ENCODE data around the gene HVCN1. TPM values are rescaled to one million over a fixed set of nuclear protein-coding genes. Genes with fewer than 3 reads are reported as not detected.

Gene HVCN1
- total and polyA plus RNA-seq, 2 of the 8 experiments (the other 6 are each of a cell fraction or from before 2014, with no cell fraction given): 5.8 to 11.2 TPM

DNA sequence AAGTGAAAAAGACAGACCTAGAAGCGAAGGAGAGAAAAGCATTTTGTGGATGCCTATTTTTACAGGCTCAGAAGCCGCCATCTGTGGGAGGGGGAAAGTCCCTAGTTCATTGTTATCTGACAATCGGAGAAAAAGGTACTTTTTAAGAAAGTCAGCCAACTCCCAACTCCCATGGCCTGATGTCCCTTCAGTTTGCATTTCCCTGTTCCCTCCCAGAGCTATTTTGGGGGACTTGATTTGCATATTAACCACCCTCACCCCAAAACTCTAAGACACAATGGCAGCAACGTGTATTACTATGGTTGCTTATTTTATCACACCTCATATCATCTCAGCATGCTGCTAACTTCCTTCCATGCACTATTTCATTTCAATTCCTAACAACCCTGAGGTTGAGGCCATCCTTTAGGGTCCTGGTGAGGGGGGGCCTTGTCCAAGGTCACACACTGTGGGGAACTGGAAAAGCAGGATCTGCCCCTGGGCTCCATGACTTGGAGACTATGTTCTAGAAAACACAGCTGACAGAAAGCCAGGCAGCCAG, 18.7 kb downstream of the HVCN1 start:
- no peak overlapping the region for H2BK120ac ChIP-seq (replicated peaks; ENCODE audit: low read depth, low read length)
- FAIRE-seq: no peak

More for the DNA sequence above, 18.7 kb downstream of the HVCN1 start:
- POLR2A ChIA-PET (ENCODE audit: partially characterized antibody): no interaction called here
- Histone ChIP-seq H4K5ac (ENCODE audit: insufficient read length, low read depth, low read length) (no peak overlapping the region), H3K36me3 (ENCODE audit: control insufficient read depth in 2 of 4, insufficient read depth in 4 of 4, low read length in 3 of 4) (no peaks in the 10 kb centered on the region), H3K27ac (ENCODE audit: low read depth, low read length) (no peak overlapping the region), H3K79me1 (ENCODE audit: low read depth, low read length) (no peaks in the 10 kb centered on the region), H3K14ac (ENCODE audit: insufficient read length) (no peak overlapping the region), H2BK5ac (ENCODE audit: low read depth, low read length) (no peak overlapping the region), H2BK15ac (ENCODE audit: low read length) (no peak overlapping the region), H4K8ac (ENCODE audit: extremely low read depth, insufficient read depth, low read length) (no peak overlapping the region), H2BK20ac (ENCODE audit: low read length) (no peak overlapping the region), H2AFZ (ENCODE audit: low read length) (no peak overlapping the region), H3K9me3 (ENCODE audit: insufficient read depth in 2 of 2, low read depth in 1 of 2, low read length in 1 of 2) (no peaks in the 10 kb centered on the region), H3K56ac (replicated peaks; ENCODE audit: insufficient read length, low read depth, low read length) (no peak overlapping the region), H2AK5ac (ENCODE audit: low read depth, low read length) (no peak overlapping the region), H3K4me1 (replicated peaks in 1 of 4; ENCODE audit: control insufficient read depth in 3 of 4, insufficient read depth in 4 of 4, low read length in 3 of 4) (peaks cover 0 to 2% (median under 1%) of the 10 kb centered on the region in 4 experiments; a peak in 2 of 7 replicates), H3K27me3 (replicated peaks in 1 of 4; ENCODE audit: control insufficient read depth in 3 of 4, extremely low read depth in 1 of 4, insufficient read depth in 3 of 4, low read length in 3 of 4) (no peaks in the 10 kb centered on the region), H4K20me1 (replicated peaks in 1 of 2; ENCODE audit: control insufficient read depth in 1 of 2, insufficient read depth in 2 of 2, low read length in 2 of 2) (no peaks in the 10 kb centered on the region), H3K18ac (ENCODE audit: extremely low read depth, low read length) (no peak overlapping the region), H3K4me2 (ENCODE audit: insufficient read depth in 1 of 2, low read depth in 2 of 2, low read length in 2 of 2) (no peak overlapping the region), H2BK12ac (ENCODE audit: low read depth, low read length) (no peak overlapping the region), H3K4me3 (ENCODE audit: extremely low read depth in 1 of 4, insufficient read depth in 2 of 4, low read depth in 3 of 4, low read length in 4 of 4) (no peak overlapping the region), H4K91ac (replicated peaks; ENCODE audit: insufficient read length, low read length) (no peak overlapping the region), H3K4ac (replicated peaks; ENCODE audit: insufficient read length, low read depth, low read length) (no peak overlapping the region), H3K79me2 (ENCODE audit: control insufficient read depth in 1 of 2, insufficient read depth in 2 of 2, low read length in 2 of 2) (no peaks in the 10 kb centered on the region), H3K9ac (replicated peaks in 1 of 4; ENCODE audit: extremely low read depth in 1 of 4, low read depth in 3 of 4, low read length in 3 of 4) (no peak overlapping the region), H3K23ac (ENCODE audit: insufficient read length) (no peak overlapping the region), H3K23me2 (ENCODE audit: low read depth, low read length) (no peaks in the 10 kb centered on the region)
- TF ChIP-seq POU5F1 (IDR thresholded peaks at IDR 0.05; ENCODE audit: low read depth, low read length): no peak
- no peak for DNase-seq (ENCODE audit: low read depth in 1 of 2, low spot score in 2 of 2)
- WGBS, 2 experiments (ENCODE audit: extremely low coverage in 1 of 2, insufficient coverage in 1 of 2, insufficient read length in 1 of 2, insufficient replicate concordance in 2 of 2, low coverage in 1 of 2, low lambda C conversion rate in 2 of 2, missing lambda C conversion rate in 1 of 2): 76% methylated on average over 4 of the region's 4 CpGs; no CpG with 5 or more reads in 1 of the 2 experiments
- CTCF ChIA-PET (ENCODE audit: partially characterized antibody): interaction anchor here (0.7 kb wide), 1 partner anchor 1558 kb away, joined by 3 read pairs; no protein-coding TSS in a partner anchor

Data from H1 (cell line).